Measurements from ENCODE around the gene RIBC2. TPM values are rescaled to one million over a fixed set of nuclear protein-coding genes. Genes with fewer than 3 reads are reported as not detected.

RIBC2 gene
- total RNA-seq, 2 experiments from 2014 or later, result 8.2 to 9.2 TPM

DNA sequence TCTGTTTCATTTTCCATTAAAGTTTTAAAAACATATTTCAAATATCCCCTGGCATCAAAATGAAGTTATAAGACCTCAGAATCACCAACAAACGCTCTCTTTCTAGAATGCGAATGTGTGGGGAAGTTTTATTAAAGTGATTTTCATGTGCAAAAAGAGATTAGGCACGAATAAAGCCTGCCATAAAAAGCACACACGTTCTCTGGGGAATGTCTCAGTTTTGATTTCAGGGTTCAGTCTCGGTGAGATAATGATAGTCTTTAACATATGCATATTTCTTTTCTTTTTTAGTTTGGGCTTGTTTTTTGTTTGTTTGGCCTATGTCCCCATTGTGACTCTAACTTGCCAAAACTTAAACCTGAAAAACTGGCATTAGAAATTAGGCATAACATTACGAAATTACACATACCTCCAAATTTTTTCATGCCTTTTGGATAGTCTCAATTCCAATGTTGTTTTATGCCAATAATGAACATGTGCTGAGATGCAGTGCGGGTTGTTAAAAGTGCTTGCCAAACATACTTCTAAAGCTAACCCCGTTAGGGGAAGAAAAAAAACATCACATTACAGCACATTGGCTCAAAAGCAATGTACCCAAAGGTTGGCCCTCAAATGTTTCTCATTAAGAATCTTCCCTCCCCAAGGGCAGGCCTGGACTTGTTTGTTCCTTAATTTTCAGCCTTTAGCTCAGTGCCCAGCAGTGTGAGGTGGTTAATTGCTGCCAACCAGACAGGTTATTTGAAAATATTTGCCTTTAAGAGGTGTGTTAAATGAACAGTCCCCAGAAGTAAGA is 56.0 kb downstream of the RIBC2 start:
- Mint-ChIP-seq H3K27me3 (no peaks in the 10 kb centered on the region), H3K4me3 (no peak overlapping the region), H3K36me3 (no peaks in the 10 kb centered on the region), H3K9me3 (peaks cover 3% of the 10 kb centered on the region), H3K27ac (no peak overlapping the region), H3K4me1 (no peaks in the 10 kb centered on the region)
- DNase-seq, result no peak

DNA sequence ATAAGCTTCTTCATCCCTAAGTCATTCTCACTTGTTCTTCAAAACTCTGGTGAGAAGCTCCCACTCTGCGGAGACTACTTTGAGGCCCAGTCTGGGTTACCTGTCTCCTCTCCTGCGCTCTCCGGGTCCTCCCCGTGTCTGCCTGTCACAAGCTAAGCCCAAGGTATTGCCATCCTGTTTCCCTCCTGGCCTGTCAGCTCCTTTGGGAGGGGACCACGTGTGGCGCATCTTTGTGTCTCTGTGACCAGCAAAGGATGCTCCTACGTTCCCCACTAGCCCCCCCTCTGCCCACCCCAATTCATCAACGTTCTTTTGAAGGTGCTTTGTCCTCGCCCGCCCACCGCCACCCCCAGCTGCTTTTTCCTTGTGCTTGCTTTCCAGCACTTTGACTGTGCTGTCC is 57.4 kb downstream of the RIBC2 start:
- Mint-ChIP-seq H3K27ac (no peak overlapping the region), H3K27me3 (no peaks in the 10 kb centered on the region), H3K4me3 (no peak overlapping the region), H3K9me3 (peaks cover 3% of the 10 kb centered on the region), H3K36me3 (no peaks in the 10 kb centered on the region), H3K4me1 (no peaks in the 10 kb centered on the region)
- no peak for DNase-seq

DNA sequence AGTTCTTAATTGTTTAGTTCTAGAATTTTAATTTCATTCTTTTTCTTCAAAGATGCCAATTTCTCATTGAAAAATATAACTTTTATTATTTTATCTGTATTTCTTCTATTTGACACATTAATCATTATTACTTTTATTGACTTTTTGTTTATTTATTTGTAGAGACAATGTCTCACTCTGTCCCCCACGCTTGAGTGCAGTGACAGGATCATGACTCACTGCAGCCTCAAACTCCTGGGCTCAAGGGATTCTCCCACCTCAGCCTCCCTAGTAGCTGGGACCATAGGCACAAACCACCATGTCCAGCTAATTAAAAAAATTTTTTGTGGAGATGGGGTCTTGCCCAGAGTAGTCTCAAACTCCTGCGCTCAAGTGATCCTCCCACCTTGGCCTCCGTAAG is 58.9 kb downstream of the RIBC2 start:
- no peak overlapping the region for H3K27ac Mint-ChIP-seq
- no peaks in the 10 kb centered on the region for H3K4me1 Mint-ChIP-seq
- DNase-seq, result no peak

DNA sequence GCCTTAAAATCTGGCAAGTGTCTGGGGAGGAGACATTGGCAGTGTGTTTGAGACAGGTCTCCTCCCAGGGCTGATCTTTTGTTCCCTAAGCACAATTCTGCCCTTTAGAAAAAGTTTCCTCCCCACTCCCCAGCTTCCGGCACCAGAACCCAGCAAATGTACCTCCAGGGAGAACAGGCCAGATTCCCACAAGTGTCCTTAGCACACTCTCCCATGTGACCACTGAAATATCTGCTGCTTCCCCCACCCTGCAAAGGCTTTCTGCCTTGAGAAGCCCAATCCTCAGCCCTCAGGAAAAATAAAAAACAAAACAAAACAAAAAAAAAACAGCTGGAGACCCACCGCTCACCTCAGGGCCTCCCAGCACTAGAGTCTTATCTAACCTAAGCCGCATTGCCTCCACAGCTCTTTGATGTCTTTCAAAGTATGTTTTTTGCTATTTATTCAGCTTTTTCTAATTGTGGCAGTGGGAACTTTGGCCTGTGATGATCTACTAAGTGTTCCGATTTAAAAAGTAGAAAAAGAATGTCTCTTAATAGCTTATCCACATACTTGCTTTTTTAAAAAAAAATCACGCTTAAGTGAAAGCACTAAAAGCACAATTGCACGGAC is 60.2 kb downstream of the RIBC2 start:
- Mint-ChIP-seq H3K9me3 (no peaks in the 10 kb centered on the region), H3K36me3 (no peaks in the 10 kb centered on the region), H3K4me1 (no peaks in the 10 kb centered on the region), H3K27me3 (no peaks in the 10 kb centered on the region), H3K4me3 (no peak overlapping the region), H3K27ac (no peak overlapping the region)
- DNase-seq, result no peak

More for the DNA sequence above, 58.9 kb downstream of the RIBC2 start:
- Mint-ChIP-seq H3K9me3 (peaks cover 3% of the 10 kb centered on the region), H3K36me3 (no peaks in the 10 kb centered on the region), H3K27me3 (no peaks in the 10 kb centered on the region), H3K4me3 (no peak overlapping the region)

DNA sequence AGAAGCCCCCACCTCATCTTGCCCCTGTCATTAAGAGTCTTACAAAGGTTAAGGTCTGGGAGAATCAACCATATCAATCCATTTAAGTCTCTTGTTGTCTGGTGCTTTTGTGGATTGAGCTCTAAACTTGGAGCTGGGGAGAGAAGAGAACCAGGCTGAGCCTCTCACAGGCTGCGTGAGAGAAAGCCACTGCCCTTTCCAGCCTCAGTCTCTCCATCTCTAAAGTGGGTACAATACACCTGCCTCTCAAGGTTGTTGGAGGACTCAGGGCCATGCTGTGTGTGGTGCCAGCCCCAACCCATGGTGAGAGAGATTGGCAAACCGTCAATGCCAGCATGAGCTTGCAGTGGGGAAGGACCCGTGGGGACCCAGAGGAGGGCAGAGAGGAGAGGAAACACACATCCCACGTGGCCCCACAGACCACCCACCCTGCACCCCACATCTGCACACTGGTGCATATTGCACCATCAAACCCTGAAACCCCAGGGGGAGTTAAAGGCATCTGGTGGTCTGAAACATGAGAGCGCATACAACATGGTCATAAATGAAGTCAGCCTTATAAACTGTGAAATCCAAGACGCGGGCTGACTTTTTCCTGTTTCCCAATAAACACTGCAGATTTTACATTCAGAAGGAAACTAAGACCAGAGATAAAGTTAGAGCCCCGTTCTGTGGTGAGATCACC is 61.7 kb downstream of the RIBC2 start:
- no peaks in the 10 kb centered on the region for H3K9me3 Mint-ChIP-seq
- no peak overlapping the region for H3K27ac Mint-ChIP-seq
- H3K4me1 Mint-ChIP-seq, result no peaks in the 10 kb centered on the region
- H3K27me3 Mint-ChIP-seq, result no peaks in the 10 kb centered on the region
- no peaks in the 10 kb centered on the region for H3K36me3 Mint-ChIP-seq
- no peak for DNase-seq
- no peak overlapping the region for H3K4me3 Mint-ChIP-seq

DNA sequence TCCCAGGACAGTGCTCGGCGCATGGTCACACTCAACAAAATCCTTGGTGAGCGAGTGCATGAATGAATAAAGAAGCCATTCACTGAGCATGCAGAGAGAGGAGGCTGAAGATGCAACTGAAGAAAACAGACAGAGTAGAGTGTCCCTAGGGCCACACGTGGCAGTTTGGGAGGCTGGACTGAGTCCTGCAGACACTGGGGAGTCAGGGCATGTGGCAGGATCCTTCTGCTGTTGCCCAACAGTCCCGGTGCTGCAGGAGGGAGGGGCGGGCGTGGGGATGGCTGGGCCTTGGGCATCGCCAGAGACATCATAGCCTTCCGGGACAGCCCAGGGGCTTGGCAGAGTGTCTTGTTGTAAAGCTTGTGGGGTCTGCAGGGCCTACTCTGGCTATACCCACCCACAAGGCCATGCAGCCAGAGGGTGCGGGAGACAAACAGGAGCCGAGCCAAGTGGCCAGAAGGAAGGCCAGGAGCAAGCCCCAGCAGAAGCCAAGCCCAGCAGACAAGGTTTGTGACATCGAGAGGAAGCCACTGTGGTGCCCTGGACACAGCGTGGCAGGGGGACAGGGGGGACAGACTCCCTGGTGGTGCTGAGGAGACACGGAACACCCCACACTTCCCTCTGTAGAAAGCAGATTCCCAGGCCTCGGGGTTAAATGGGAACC is 62.5 kb downstream of the RIBC2 start:
- Mint-ChIP-seq H3K4me1 (no peaks in the 10 kb centered on the region), H3K27me3 (no peaks in the 10 kb centered on the region), H3K4me3 (no peak overlapping the region), H3K9me3 (peaks cover 2% of the 10 kb centered on the region), H3K27ac (no peak overlapping the region), H3K36me3 (no peaks in the 10 kb centered on the region)
- DNase-seq, result no peak

DNA sequence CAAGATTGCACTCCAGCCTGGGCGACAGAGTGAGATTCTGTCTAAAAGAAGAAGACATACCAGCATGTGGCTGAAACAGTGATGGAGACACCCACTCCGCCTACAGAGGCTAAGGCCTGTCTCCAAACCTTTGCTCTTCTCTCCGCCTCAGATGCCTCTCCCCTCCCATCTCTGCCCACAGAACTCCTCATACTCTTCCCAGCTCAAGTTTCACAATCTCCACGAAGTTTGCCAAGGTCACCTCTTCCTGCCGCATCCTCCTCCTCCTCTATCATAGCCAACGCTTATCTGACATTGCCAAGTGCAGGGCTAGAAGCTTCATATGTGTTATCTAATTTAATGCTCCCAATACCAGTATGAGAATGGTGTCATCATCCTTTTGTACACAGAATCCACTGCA is 63.3 kb downstream of the RIBC2 start:
- peaks cover 2% of the 10 kb centered on the region for H3K9me3 Mint-ChIP-seq

DNA sequence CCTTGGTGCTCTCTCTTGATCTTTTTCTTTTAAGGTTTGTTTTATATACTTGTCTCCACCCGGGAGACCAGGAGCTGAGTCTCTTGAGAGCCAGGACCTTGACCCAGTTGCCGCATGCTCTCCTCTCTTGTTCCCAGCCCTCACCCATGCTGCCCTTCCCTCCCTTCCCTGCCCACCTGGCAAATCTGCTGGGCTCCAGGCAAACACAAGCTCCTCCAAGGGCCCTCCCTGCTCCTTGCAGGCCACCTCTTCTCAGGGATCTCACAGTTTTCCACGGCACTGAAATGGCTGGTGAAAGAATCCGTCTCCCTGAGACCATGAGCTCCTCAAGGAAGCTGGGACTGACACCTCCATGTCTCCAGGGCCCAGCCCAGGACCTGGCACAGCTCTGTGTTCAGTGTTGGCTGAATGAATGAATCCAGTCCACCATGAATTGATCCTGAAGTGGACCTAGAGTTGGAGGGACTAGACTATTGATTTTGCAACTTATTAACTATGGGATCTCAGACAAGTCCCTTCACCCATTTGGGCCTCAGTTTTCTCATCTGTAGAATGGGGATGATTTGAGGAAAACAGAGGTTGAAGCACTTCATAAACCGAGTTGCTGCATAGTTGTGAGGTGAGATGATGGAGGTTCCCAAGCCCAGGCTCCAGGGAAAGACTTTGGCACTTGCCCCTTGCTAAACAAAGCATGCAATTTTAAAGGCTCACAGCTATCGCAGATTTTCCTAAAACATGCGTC is 64.0 kb downstream of the RIBC2 start:
- Mint-ChIP-seq H3K4me3 (no peak overlapping the region), H3K27me3 (no peaks in the 10 kb centered on the region), H3K27ac (no peak overlapping the region), H3K4me1 (no peaks in the 10 kb centered on the region), H3K36me3 (no peaks in the 10 kb centered on the region), H3K9me3 (peaks cover 2% of the 10 kb centered on the region)
- DNase-seq, result no peak

More for the DNA sequence above, 63.3 kb downstream of the RIBC2 start:
- no peak for DNase-seq
- no peak overlapping the region for H3K27ac Mint-ChIP-seq
- H3K4me3 Mint-ChIP-seq, result no peak overlapping the region
- H3K4me1 Mint-ChIP-seq, result no peaks in the 10 kb centered on the region
- no peaks in the 10 kb centered on the region for H3K27me3 Mint-ChIP-seq
- H3K36me3 Mint-ChIP-seq, result no peaks in the 10 kb centered on the region

DNA sequence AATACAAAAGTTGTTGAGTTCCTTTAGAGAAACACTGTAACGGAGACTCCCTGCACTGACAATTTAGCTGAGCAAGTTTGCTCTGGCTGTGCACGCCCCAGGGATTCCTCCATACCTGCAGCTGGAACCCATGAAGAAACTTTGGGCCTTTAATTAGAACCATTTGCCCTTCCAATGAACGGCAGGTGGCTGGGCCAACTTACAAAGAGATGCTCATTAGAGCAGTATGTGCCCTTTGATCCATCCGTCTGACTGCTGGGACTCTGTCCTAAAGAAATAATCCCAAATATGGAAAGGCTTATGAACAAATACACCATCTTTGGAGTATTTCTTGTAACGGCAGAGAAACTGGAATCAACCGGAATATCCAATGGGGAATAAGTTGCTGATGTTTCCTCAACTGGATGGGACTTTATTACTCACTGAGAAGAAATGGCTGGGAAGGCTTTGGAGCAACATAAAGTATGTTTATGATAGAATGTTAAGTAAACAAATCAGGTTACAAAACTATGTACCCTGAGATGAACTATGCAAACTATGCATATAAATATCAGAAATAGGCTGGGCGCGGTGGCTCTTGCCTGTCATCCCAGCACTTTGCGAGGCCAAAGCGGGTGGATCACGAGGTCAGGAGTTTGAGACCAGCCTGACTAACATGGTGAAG is 64.7 kb downstream of the RIBC2 start:
- Mint-ChIP-seq H3K9me3 (peaks cover 2% of the 10 kb centered on the region), H3K27me3 (no peaks in the 10 kb centered on the region), H3K36me3 (no peaks in the 10 kb centered on the region), H3K27ac (no peak overlapping the region), H3K4me1 (no peaks in the 10 kb centered on the region), H3K4me3 (no peak overlapping the region)
- DNase-seq, result no peak

DNA sequence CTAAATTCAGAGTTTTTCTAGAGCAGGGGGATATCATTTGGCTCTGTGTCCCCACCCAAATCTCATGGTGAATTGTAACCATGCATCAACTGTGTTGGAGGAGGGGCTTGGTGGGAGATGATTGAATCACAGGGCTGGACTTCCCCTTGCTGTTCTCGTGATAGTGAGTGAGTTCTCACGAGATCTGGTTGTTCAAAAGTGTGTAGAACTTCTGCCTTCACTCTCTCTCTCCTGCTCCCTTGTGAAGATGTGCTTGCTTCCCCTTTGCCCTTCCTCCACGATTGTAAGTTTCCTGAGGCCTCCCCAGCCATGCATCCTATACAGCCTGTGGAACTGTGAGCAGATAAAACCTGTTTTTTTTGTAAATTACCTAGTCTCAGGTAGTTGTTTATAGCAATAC is 67.2 kb downstream of the RIBC2 start:
- no peaks in the 10 kb centered on the region for H3K36me3 Mint-ChIP-seq
- H3K4me1 Mint-ChIP-seq, result no peaks in the 10 kb centered on the region
- no peak for DNase-seq
- H3K27ac Mint-ChIP-seq, result no peak overlapping the region
- H3K27me3 Mint-ChIP-seq, result no peaks in the 10 kb centered on the region
- H3K9me3 Mint-ChIP-seq, result peaks cover 2% of the 10 kb centered on the region
- no peak overlapping the region for H3K4me3 Mint-ChIP-seq

DNA sequence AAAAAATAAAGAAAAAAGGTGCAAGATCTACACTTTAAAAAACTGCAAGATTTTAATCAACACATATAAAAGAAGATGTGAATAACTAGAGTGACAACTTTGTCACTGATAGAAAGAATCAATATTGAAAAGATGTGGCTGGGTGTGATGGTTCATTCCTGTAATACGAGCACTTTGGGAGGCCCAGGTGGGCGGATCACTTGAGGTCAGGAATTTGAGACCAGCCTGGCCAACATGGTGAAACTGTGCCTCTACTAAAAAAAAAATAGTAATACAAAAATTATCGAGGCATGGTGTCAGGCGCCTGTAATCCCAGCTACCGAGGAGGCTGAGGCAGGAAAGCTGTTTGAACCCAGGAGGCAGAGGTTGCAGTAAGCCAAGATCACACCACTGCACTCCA is 68.2 kb downstream of the RIBC2 start:
- no peak for DNase-seq
- no peak overlapping the region for H3K27ac Mint-ChIP-seq
- H3K4me3 Mint-ChIP-seq, result no peak overlapping the region
- no peaks in the 10 kb centered on the region for H3K36me3 Mint-ChIP-seq
- peaks cover 2% of the 10 kb centered on the region for H3K9me3 Mint-ChIP-seq
- no peaks in the 10 kb centered on the region for H3K4me1 Mint-ChIP-seq
- no peaks in the 10 kb centered on the region for H3K27me3 Mint-ChIP-seq
